ENCODE results near the gene CRIM1.

GRCh38 chr2:36476411-36476810 is 120.8 kb downstream of the CRIM1 start:
- TF ChIP-seq POLR2A (IDR thresholded peaks at IDR 0.05; ENCODE audit: low read length) (no peak), GATA1 (IDR thresholded peaks at IDR 0.05; ENCODE audit: low read depth, low read length) (no peak)

Measured in erythroblast (primary cell).